Islet of Langerhans (tissue), 1 donor: ENCODE results near the gene AGBL4.

Source experiments
- FAIRE-seq: peaks from one replicate; lab custom pipeline; 2011; peaks lifted over from hg19 to GRCh38; lab: Jason Lieb, UNC

The AGBL4 gene

GRCh38 chr1:48576565-48576964 lies 1447.2 kb downstream of the AGBL4 start:
- FAIRE-seq = no peak

GRCh38 chr1:48572646-48573258 lies 1451.0 kb downstream of the AGBL4 start:
- FAIRE-seq = no peak

- FAIRE-seq = no peak
These were observed 1451.6 kb downstream of the AGBL4 start for GRCh38 chr1:48572134-48572533.

DNA sequence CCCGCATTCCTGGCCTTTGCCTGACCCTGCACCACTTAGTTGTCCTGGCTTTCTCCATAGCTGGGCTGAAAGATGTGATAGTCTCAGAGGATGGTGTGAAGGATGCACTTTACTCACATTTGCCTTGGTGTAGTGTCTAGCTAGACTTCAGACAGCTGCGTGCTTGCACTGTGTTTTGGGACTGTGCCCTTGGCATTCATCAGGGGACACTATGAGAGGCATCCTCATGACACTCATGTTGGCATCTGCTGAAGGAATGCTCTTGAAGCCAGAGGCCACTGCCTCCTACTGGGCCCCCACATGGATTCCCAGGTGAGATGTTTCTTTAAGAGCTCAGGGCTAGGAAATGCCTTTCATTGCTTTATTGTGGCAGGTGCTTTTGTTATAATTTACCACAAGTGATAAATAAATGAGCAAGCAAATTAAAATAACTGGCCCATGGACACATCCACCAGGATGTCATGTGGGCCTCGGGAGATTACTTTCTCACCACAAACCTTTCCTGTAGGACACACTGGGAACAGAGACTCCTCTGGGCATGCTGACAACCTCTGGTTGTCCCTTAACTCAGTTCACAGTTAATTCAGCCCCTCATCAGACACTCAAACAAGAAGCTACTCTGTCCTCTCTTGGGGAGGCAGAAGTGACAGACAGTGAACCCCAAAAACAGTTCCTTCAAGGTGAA lies 1452.3 kb downstream of the AGBL4 start:
- FAIRE-seq = no peak

DNA sequence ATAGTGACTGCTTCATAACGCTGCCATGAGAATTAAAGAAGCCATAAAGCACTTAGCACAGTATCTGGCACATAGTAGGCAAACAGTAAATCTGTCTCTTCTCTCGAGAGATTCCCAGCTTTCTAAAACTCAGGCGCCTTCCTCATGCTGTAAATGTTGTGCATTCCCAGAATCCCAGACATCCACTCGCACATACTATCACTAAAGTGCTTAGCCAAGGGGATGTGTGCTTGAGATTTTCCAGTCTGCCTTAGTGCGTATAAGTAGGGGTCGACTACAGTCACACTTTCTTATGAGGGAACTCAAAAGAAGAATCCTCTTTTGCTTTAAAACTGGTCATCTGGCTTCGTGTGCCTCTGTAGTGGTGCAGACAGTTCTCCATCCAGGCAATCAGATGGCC lies 1453.2 kb downstream of the AGBL4 start:
- FAIRE-seq = no peak

- FAIRE-seq = no peak
These were observed 1455.3 kb downstream of the AGBL4 start for GRCh38 chr1:48568501-48568900.

DNA sequence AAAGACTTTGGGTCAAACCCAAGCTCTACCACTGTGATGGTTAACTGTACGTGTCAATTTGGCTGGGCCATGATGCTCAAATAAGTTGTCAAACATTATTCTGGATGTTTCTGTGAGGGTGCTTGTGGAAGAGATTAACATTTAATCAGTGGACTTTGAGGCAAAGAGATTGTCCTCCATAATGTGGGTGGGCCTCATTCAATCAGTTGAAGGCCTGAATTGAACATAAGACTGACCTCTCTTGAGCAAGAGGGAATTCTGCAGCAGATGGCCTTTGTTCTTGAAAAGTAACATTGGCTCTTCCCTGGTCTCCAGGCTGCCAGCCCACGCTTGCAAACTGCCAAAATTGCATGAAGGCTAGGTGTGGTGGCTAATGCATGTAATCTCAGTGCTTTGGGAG lies 1457.3 kb downstream of the AGBL4 start:
- no peak for FAIRE-seq

GRCh38 chr1:48563021-48563420 lies 1460.7 kb downstream of the AGBL4 start:
- no peak for FAIRE-seq

DNA sequence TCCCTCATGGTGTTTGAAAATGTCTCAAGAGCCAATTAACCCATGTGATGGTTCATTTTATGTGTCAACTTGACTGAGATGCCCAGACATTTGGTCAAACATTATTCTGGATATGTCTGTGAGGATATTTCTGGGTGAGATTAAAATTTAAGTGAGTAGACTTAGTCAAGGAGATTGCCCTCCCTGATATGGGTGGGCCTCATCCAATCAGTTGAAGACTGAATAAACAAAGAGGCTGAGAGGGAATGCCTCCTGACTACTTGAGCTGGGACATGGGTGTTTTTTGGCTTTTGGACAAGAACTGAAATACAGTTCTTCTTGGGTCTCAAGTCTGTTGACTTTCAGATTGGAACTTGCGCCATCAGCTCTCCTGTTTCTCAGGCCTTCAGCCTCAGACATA lies 1462.3 kb downstream of the AGBL4 start:
- no peak for FAIRE-seq

GRCh38 chr1:48560577-48560976 lies 1463.2 kb downstream of the AGBL4 start:
- FAIRE-seq = no peak

GRCh38 chr1:48560116-48560515 lies 1463.6 kb downstream of the AGBL4 start:
- no peak for FAIRE-seq

- FAIRE-seq = no peak
These were observed 1465.4 kb downstream of the AGBL4 start for GRCh38 chr1:48558366-48558765.

DNA sequence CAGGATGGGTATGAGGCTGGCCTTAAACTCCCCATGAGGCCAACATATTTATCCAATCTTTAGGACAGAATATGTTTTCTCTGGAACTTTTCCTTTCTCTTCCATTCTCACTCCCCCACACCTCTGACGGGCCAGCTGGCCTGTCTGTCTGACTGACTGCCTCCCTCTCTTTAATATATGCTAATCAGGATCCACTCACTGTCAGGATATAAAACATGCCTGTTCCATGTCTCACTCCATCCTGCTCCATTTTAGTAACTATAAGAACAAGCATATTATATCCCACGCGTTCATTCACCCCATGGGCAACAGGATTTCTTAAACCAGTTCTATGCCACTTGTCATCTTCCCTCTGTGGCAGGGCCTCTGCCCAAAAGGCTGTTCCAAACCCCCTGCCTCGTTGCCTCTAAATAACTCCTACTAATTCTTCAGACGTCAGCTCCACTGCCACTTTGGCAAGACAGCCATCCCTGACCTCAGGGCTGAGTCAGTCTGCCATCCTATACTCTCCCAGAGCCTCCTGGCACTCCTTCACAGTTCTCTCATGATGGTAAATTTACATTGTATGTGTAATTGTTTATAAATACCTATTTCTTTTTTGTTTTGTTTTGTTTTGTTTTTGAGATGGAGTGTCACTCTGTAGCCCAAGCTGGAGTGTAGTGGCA lies 1467.4 kb downstream of the AGBL4 start:
- FAIRE-seq = no peak

GRCh38 chr1:48555271-48555670 lies 1468.5 kb downstream of the AGBL4 start:
- FAIRE-seq = no peak

DNA sequence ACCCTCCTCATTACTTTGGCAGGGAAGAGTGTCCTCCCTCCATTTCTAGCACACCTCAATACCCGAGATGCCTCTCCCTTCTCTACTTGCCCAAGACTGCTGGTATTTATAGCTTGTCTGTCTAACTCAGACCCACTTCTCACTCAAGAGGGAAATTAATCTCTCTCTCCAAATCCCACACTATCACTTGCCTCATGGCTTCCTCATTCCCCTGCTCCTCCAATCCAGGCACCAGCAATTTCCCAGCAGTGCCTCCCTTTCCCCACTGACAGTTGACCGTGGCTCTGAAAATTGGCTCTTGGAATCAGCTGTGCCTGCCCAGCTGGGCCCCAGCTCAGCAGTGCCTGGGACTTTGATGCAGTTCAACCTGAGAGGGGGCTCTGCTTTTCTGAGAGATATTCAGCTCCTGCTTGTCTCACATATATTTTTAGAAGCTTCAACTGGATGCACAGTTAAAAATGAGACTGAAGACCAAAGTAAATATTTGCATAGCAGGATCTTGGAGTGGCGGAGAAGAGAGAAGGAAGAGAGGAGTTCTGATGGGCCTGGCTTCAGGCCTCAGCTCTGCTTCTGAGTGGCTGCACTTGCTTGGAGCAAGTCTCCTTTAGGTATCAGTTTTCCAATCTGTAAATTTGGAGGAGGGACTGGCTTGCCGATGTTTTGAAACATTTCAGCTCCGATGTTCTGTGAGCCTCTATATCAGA lies 1470.7 kb downstream of the AGBL4 start:
- no peak for FAIRE-seq

GRCh38 chr1:48552420-48552819 lies 1471.3 kb downstream of the AGBL4 start:
- no peak for FAIRE-seq

DNA sequence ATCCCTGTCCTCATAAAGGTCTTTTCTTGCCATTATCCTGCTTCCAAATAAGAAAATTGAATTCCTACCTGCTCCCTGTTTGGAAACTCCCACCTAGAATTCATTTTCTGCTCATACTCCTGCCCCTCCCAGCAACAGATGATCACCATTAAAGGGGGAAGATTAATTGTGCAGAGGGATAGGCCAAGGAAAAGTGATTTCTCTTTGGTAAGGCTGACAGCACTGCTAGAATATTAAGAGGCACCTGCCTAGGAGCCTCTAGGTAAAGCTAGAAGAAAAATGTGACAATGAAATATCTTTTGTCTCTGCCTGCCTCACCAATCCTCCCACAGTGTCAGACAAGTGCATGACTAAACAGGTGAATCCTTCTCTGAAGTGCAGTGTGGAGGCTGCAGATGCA lies 1474.8 kb downstream of the AGBL4 start:
- no peak for FAIRE-seq

- FAIRE-seq = no peak
These were observed 1476.1 kb downstream of the AGBL4 start for GRCh38 chr1:48547561-48548220.

GRCh38 chr1:48543854-48544253 lies 1479.9 kb downstream of the AGBL4 start:
- no peak for FAIRE-seq

DNA sequence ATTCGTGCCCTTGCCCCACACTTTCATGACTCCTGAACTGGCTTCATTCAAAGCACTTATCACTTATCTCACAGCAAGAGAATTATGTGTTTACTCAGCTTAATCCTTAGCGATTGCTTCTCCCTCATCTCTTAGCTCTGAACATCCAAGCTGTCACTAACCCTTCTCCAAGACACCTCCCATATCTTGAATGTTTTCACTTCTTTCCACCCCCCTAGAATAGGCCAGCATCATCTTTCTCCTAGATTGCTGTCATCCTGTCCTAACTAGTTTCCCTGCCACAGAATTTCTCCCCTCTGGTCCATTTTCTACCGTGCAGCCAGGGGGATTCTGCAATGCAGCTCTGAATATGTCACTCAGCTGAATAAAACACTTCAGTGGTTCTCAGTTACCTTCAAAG lies 1483.2 kb downstream of the AGBL4 start:
- FAIRE-seq = no peak

DNA sequence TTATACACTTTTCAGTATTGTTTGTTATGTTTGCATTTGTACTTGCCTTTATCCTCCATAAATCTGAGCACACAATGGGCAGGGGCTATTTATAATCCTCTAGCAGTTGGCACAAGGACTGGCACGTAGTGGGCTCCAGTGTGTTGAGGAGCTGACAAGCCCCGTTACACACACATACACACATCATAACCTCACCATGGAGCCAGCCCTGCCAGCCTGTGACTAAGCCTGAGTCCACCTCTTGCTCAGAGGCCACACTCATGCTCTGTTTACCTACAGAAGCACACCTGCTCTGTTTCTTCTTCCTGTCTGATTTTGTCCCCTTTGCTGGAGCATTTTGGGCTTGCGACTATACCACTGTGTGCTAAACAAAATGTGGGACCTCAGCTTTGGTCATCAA lies 1487.3 kb downstream of the AGBL4 start:
- no peak for FAIRE-seq

DNA sequence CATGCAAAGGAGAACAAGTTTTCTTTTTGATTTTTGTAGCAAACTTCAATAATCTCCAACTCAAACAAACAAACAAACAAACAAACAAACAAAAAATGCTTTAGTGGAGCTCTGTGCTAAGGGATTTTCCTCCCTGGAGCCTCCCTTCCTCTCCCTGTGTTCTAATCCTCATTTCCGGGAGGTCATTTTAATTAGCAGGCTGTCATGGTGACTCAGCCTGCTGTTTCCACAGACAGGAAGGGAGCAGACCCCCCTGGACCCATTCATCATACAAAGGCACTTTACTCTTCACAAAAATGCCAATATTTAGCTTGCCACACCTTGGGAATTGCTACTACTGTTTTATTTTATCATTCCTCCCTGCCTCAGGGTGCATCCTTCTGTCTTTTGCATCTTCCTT lies 1490.8 kb downstream of the AGBL4 start:
- FAIRE-seq = no peak
